Measurements from ENCODE around the gene MASTL. TPM values are rescaled to one million over a fixed set of nuclear protein-coding genes. Genes with fewer than 3 reads are reported as not detected.

Gene MASTL
- 10 to 100 TPM in 2 of 4 donors, 1 to 10 TPM in 2; 4.0 to 12.4 (median 10.1) TPM for total RNA-seq

DNA sequence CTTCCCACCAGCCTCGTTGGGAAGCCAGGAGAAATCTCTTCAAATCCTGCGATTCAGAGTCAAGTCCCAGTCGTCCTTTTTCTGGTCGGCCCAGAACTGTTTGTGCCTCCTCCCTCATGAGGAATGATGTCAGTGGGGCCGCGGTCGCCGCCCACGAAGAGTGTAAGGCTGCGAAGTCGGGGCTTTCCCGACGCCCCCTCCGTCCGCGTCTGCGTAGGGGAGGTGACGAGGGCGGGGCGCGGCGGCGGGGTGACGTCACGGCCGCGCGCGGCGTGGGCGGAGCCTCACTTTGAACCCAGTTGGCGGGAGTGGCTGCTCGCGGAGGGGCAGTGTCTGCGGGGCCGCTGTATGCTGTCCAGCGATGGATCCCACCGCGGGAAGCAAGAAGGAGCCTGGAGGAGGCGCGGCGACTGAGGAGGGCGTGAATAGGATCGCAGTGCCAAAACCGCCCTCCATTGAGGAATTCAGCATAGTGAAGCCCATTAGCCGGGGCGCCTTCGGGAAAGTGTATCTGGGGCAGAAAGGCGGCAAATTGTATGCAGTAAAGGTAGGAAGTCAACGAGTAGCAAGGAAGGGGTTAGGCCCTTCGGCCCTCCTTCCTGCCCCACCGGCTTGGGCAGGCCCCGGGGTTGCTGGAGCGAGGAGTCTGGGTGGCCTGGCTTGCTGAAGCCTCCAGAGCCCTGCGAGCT lies at the start of gene MASTL:
MASTL (plus strand) TSS at position 287 of the 689 bp plus-strand sequence; CDS start at position 362, 75 bp downstream.
- peak; percentile 89 to 90 for DNase-seq (ENCODE audit: low spot score in 2 of 2)
- peak within 1 kb of the TSS; percentile 96 to 100 (median 98) for H3K27ac ChIP-seq
- WGBS, 2 donors: 0 to 1% methylated on average over 29 to 33 of the region's 55 CpGs
- peaks cover 4 to 54% (median 20%) of the 10 kb centered on the region in 4 donors for H3K4me1 ChIP-seq
- H3K27me3 ChIP-seq: no peaks in the 10 kb centered on the region
- H3K36me3 ChIP-seq: peaks cover 0 to 17% (median 0%) of the 10 kb centered on the region in 3 donors
- H3K9me3 ChIP-seq: no peaks in the 10 kb centered on the region
- TF ChIP-seq, protein P1, sequence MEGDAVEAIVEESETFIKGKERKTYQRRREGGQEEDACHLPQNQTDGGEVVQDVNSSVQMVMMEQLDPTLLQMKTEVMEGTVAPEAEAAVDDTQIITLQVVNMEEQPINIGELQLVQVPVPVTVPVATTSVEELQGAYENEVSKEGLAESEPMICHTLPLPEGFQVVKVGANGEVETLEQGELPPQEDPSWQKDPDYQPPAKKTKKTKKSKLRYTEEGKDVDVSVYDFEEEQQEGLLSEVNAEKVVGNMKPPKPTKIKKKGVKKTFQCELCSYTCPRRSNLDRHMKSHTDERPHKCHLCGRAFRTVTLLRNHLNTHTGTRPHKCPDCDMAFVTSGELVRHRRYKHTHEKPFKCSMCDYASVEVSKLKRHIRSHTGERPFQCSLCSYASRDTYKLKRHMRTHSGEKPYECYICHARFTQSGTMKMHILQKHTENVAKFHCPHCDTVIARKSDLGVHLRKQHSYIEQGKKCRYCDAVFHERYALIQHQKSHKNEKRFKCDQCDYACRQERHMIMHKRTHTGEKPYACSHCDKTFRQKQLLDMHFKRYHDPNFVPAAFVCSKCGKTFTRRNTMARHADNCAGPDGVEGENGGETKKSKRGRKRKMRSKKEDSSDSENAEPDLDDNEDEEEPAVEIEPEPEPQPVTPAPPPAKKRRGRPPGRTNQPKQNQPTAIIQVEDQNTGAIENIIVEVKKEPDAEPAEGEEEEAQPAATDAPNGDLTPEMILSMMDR (IDR thresholded peaks at IDR 0.05): no peak
- TF ChIP-seq POLR2A (IDR thresholded peaks at IDR 0.05) (peak; percentile 90 to 93), EP300 (IDR thresholded peaks at IDR 0.05) (peak; percentile 81 to 99)
- H3K4me3 ChIP-seq: peak within 1 kb of the TSS; percentile 80 to 92 (median 85)

DNA sequence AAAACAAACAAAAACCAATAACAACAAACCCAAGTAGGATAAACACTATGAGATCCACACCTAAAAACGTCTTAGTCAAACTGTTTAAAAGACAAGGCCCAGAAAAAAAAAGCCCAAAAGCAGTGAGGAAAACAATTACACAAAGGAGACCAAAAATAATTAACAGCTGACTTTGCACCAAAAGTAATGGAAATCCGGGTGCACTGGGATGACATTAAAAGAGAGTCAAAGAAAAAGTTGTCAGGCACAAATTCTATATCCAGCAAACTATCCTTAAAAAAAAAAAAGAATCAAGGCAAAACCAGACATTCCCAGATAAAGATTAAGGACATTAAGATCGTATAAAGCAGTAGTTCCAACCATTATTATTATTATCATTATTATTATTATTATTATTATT lies 47.0 kb upstream of the MASTL start:
- Histone ChIP-seq H3K4me3 (no peak overlapping the region), H3K27ac (no peak overlapping the region), H3K4me1 (no peaks in the 10 kb centered on the region), H3K36me3 (peaks cover 0 to 76% (median 3%) of the 10 kb centered on the region in 3 donors), H3K9me3 (peaks cover 0 to 7% (median 0%) of the 10 kb centered on the region in 4 donors), H3K27me3 (no peaks in the 10 kb centered on the region)
- 95 to 96% methylated on average over 3 of the region's 3 CpGs for WGBS, 2 donors
- TF ChIP-seq POLR2A (IDR thresholded peaks at IDR 0.05): no peak
- TF ChIP-seq, protein P1 (IDR thresholded peaks at IDR 0.05): no peak
- TF ChIP-seq EP300 (IDR thresholded peaks at IDR 0.05): no peak
- DNase-seq (ENCODE audit: low spot score in 2 of 2): no peak

DNA sequence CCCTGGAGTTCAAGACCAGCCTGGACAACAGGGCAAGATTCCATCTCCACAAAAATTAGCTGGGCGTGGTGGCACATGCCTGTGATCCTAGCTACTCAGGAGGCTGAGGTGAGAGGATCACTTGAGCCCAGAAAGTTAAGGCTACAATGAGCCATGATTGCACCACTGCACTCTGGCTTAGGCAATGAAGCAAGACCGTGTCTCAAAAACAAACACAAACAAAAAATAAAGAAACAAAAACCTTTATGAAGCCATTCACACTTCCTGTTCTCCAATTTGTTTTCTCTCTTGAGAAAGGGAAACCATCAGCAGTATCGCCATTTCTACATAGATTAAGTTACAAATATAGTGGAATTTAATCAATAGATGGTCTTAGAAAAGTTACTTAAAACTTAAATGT lies 20.8 kb upstream of the MASTL start:
- TF ChIP-seq EP300 (IDR thresholded peaks at IDR 0.05) (no peak), POLR2A (IDR thresholded peaks at IDR 0.05) (no peak)
- TF ChIP-seq, protein P1 (IDR thresholded peaks at IDR 0.05): no peak
- Histone ChIP-seq H3K4me1 (no peaks in the 10 kb centered on the region), H3K9me3 (no peaks in the 10 kb centered on the region), H3K4me3 (no peak overlapping the region), H3K36me3 (peaks cover 6 to 92% (median 10%) of the 10 kb centered on the region in 3 donors), H3K27ac (no peak overlapping the region), H3K27me3 (no peaks in the 10 kb centered on the region)
- WGBS, 2 donors: 86 to 92% methylated on average over 3 of the region's 3 CpGs
- DNase-seq (ENCODE audit: low spot score in 2 of 2): no peak

DNA sequence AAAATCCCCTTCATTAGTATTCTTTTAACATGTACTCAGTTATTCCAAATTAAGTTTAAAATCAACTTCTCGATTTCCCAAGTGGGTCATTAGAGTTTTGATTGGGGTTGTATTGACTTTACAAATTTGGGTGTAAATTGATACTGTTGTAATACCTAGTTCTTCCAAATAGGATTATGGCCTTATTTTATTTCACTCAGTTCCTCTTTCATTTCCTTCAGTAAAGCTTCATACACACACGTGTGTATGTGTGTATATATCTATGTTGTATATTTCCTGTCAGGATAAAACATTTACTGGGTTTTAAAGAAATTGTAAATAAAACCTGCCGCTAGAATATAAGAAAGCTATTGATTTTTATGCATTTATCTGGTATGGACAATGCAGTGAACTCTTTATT lies 16.9 kb upstream of the MASTL start:
- Histone ChIP-seq H3K36me3 (peaks cover 4 to 88% (median 5%) of the 10 kb centered on the region in 3 donors), H3K27me3 (no peaks in the 10 kb centered on the region), H3K9me3 (no peaks in the 10 kb centered on the region), H3K4me1 (no peaks in the 10 kb centered on the region), H3K27ac (no peak overlapping the region), H3K4me3 (no peak overlapping the region)
- no peak for TF ChIP-seq EP300 (IDR thresholded peaks at IDR 0.05)
- no peak for TF ChIP-seq POLR2A (IDR thresholded peaks at IDR 0.05)
- TF ChIP-seq, protein P1 (IDR thresholded peaks at IDR 0.05): no peak
- 80 to 85% methylated on average over 3 of the region's 3 CpGs for WGBS, 2 donors
- no peak for DNase-seq (ENCODE audit: low spot score in 2 of 2)

DNA sequence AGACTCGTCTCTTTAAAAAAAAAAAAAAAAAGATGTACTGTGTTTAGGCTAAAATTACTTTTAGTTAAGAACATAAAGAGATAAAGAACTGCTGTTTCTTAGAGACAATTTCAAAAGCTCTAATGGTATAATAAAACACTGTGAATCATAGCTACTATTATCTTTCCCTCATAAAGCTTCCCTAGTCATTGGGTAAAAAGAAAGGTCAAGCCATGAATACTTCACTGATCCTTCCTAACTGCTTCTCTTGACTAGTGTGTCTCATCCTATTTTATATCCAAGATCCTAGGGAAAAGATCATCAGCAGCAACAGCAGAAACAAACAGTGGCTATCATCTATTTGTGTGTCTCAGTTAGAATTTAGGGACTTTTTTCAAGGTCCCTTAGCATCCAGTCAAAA lies 11.5 kb upstream of the MASTL start:
- 64 to 65% methylated on average over 1 of the region's 1 CpG for WGBS, 2 donors
- H3K36me3 ChIP-seq: peaks cover 4 to 92% (median 22%) of the 10 kb centered on the region in 3 donors
- H3K9me3 ChIP-seq: no peaks in the 10 kb centered on the region

More for the DNA sequence above, 11.5 kb upstream of the MASTL start:
- Histone ChIP-seq H3K4me1 (peaks cover 0 to 4% (median 0%) of the 10 kb centered on the region in 4 donors), H3K4me3 (no peak overlapping the region), H3K27me3 (no peaks in the 10 kb centered on the region), H3K27ac (no peak overlapping the region)
- DNase-seq (ENCODE audit: low spot score in 2 of 2): no peak
- TF ChIP-seq POLR2A (IDR thresholded peaks at IDR 0.05): no peak
- TF ChIP-seq, protein P1 (IDR thresholded peaks at IDR 0.05): no peak
- TF ChIP-seq EP300 (IDR thresholded peaks at IDR 0.05): no peak
